Neural cell (in vitro differentiated cells): ENCODE data around the gene SMYD5.
"Not testable (repeated sequence)": the region's sequence is repeated elsewhere in the genome, so short reads cannot be mapped to it uniquely, and the experiment has no call there.

Source experiments
- CTCF ChIP-seq: fragments of 450-650 bp; IDR thresholded peaks from 2 replicates; pipeline ENCODE4 v1.5.1; 2014; ENCODE audit warnings: antibody characterized with exemption, mild to moderate bottlenecking, moderate library complexity; ENCODE audit not compliant: poor library complexity, severe bottlenecking
- RAD21 ChIP-seq: fragments of 450-650 bp; conservative IDR thresholded peaks from 2 replicates; pipeline ENCODE4 v1.6.1; 2014; ENCODE audit warnings: antibody characterized with exemption, mild to moderate bottlenecking, moderate library complexity
- TF ChIP-seq, protein P1 (sequence below): IDR thresholded peaks from 2 replicates; pipeline ENCODE4 v1.6.1; 2012; ENCODE audit warnings: borderline replicate concordance

GRCh38 chr2:73170341-73170740, 43.7 kb upstream of the SMYD5 start:
- not testable (repeated sequence) for TF ChIP-seq CTCF, RAD21
- TF ChIP-seq, protein P1, sequence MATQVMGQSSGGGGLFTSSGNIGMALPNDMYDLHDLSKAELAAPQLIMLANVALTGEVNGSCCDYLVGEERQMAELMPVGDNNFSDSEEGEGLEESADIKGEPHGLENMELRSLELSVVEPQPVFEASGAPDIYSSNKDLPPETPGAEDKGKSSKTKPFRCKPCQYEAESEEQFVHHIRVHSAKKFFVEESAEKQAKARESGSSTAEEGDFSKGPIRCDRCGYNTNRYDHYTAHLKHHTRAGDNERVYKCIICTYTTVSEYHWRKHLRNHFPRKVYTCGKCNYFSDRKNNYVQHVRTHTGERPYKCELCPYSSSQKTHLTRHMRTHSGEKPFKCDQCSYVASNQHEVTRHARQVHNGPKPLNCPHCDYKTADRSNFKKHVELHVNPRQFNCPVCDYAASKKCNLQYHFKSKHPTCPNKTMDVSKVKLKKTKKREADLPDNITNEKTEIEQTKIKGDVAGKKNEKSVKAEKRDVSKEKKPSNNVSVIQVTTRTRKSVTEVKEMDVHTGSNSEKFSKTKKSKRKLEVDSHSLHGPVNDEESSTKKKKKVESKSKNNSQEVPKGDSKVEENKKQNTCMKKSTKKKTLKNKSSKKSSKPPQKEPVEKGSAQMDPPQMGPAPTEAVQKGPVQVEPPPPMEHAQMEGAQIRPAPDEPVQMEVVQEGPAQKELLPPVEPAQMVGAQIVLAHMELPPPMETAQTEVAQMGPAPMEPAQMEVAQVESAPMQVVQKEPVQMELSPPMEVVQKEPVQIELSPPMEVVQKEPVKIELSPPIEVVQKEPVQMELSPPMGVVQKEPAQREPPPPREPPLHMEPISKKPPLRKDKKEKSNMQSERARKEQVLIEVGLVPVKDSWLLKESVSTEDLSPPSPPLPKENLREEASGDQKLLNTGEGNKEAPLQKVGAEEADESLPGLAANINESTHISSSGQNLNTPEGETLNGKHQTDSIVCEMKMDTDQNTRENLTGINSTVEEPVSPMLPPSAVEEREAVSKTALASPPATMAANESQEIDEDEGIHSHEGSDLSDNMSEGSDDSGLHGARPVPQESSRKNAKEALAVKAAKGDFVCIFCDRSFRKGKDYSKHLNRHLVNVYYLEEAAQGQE = not testable (repeated sequence)
